Measurements from ENCODE around the gene ATP11A. TPM values are rescaled to one million over a fixed set of nuclear protein-coding genes. Genes with fewer than 3 reads are reported as not detected.

Gene ATP11A
- total RNA-seq, 5 donors from 2014 or later (not counting 1 experiment from before 2014, with no cell fraction given) = 35.7 to 57.1 (median 48.5) TPM

DNA sequence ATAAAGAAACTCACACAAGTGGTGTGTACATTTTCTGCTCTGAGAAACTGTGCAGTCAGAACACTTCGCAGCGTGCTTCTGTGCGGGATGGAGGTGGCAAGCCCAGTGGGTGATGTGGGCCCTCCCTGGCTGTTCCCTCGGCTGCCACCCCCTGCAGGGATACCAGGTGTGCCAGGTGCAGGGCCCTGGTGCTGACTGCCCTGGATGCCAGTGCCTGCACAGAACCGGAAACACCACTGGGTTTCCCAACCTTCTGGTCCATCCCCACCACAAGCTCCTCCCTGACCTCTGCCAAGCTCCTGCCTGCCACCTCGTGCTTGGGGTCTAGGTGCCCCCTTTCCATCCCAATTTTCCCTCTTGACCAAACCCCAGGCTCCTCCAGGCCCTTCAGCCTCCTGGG, 197.3 kb downstream of the ATP11A start:
- WGBS (ENCODE audit: insufficient coverage) = 84% methylated on average over 6 of the region's 6 CpGs
- POLR2A ChIA-PET = no interaction called here
- no peaks in the 10 kb centered on the region for H3K4me1 Mint-ChIP-seq
- DNase-seq (no peak), ATAC-seq (replicated peaks in 1 of 4) (no peak)
- H3K4me1 ChIP-seq (ENCODE audit: control insufficient read depth in 1 of 2, extremely low read depth in 1 of 2, insufficient read depth in 2 of 2, low read length in 2 of 2) = no peaks in the 10 kb centered on the region
- peak overlapping the region in 1 of 2 donors; percentile 28 for H3K27ac Mint-ChIP-seq
- H3K4me3 ChIP-seq (ENCODE audit: control insufficient read depth in 1 of 2, extremely low read depth in 1 of 2, low read length in 1 of 2) = no peak overlapping the region
- peaks cover 4 to 10% of the 10 kb centered on the region in 2 donors for H3K36me3 ChIP-seq (ENCODE audit: control insufficient read depth in 2 of 2, extremely low read depth in 1 of 2, insufficient read depth in 1 of 2, low read length in 1 of 2)
- H3K27ac ChIP-seq (ENCODE audit: low read length) = no peak overlapping the region
- no peak overlapping the region for H3K4me3 Mint-ChIP-seq
- H3K9me3 ChIP-seq = no peaks in the 10 kb centered on the region
- peaks cover 12% of the 10 kb centered on the region for H3K36me3 Mint-ChIP-seq
- no peaks in the 10 kb centered on the region for H3K9me3 Mint-ChIP-seq
- no peaks in the 10 kb centered on the region for H3K27me3 Mint-ChIP-seq
- CTCF ChIA-PET = no interaction called here
- no peaks in the 10 kb centered on the region for H3K27me3 ChIP-seq (replicated peaks in 1 of 2; ENCODE audit: control insufficient read depth in 2 of 2, extremely low read depth in 1 of 2, insufficient read depth in 2 of 2, low read length in 1 of 2)

DNA sequence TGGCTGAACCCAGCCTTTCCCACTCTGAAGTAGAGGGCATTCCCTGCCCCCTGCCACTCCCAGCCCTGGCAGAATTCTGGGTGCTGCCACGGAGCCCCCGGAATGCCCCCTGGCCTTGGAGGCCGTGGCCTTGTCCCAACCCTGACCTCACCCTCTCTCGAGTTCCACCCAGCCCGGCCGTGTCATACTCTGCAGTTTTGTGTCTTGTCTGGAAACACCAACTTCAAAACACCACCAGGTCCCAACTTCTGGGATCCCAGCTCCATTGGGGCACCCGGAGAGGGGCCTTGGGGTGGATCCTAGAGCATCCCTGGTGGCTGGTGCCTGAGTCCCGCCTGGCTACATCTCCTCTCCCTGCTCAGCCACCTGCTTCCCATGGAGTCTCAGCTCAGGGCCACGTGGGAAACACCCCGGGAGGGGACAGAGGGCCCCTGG, 197.7 kb downstream of the ATP11A start:
- Mint-ChIP-seq H3K27me3 (no peaks in the 10 kb centered on the region), H3K4me3 (no peak overlapping the region), H3K4me1 (no peaks in the 10 kb centered on the region), H3K36me3 (peaks cover 12% of the 10 kb centered on the region), H3K9me3 (no peaks in the 10 kb centered on the region), H3K27ac (peak overlapping the region in 1 of 2 donors; percentile 28)
- peaks cover 3 to 10% of the 10 kb centered on the region in 2 donors for H3K36me3 ChIP-seq (ENCODE audit: control insufficient read depth in 2 of 2, extremely low read depth in 1 of 2, insufficient read depth in 1 of 2, low read length in 1 of 2)
- no peak for DNase-seq
- H3K27me3 ChIP-seq (replicated peaks in 1 of 2; ENCODE audit: control insufficient read depth in 2 of 2, extremely low read depth in 1 of 2, insufficient read depth in 2 of 2, low read length in 1 of 2) = peaks cover 0 to 1% of the 10 kb centered on the region in 2 experiments
- ChIA-PET POLR2A (no interaction called here), CTCF (no interaction called here)
- H3K4me1 ChIP-seq (ENCODE audit: control insufficient read depth in 1 of 2, extremely low read depth in 1 of 2, insufficient read depth in 2 of 2, low read length in 2 of 2) = no peaks in the 10 kb centered on the region
- H3K9me3 ChIP-seq = no peaks in the 10 kb centered on the region
- ATAC-seq (replicated peaks in 1 of 4) = no peak
- H3K27ac ChIP-seq (ENCODE audit: low read length) = no peak overlapping the region
- 91% methylated on average over 7 of the region's 10 CpGs for WGBS (ENCODE audit: insufficient coverage)
- H3K4me3 ChIP-seq (ENCODE audit: control insufficient read depth in 1 of 2, extremely low read depth in 1 of 2, low read length in 1 of 2) = no peak overlapping the region

DNA sequence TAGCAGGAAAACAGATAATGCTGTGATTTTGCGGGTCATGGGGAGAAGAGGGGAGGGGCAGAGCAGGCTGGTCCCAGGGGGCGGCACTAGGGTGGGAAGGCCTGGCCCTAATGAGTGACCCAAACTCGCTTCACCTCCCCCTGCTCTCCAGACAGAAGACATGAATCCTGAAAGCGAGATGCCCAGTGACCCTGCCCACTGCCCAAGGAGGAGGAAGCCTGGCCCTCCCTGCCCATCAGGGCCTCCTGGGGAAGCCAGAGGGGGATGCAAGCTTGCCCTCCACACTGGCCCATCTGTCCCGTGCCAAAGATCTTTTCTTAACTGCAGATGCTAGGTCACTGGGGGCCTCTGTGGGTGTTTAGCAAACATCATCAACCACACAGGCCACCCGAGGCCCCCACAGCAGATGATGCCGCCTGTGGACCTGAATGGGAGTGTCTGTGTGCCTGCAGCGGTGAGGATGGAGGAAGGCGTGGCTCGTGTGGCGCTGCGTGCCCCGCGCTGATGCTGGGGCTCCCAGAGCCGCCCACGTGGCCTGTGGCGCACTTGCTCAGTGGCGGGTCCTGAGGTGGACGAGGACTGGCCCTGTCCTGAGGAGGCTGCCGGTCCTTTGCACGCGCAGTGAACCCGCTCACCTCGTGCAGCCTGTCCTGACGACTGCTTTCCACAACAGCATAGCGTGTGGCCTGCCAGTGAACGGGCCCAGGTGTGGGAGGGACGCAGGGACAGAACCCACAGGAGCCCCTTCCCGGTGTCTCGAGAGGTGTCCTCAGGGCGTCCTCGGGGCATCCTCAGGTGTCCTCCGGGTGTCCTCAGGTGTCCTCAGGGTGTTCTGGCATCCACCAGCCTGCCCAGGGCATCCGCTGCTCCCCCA, 198.6 kb downstream of the ATP11A start:
- Mint-ChIP-seq H3K36me3 (peaks cover 9% of the 10 kb centered on the region), H3K4me3 (no peak overlapping the region), H3K4me1 (peaks cover 7 to 8% (median 8%) of the 10 kb centered on the region in 3 donors), H3K27ac (no peak overlapping the region), H3K27me3 (peaks cover 0 to 7% of the 10 kb centered on the region in 2 donors), H3K9me3 (no peaks in the 10 kb centered on the region)
- WGBS (ENCODE audit: insufficient coverage) = 88% methylated on average over 28 of the region's 34 CpGs
- ChIA-PET CTCF (no interaction called here), POLR2A (no interaction called here)
- H3K27ac ChIP-seq (ENCODE audit: low read length) = no peak overlapping the region
- H3K27me3 ChIP-seq (replicated peaks in 1 of 2; ENCODE audit: control insufficient read depth in 2 of 2, extremely low read depth in 1 of 2, insufficient read depth in 2 of 2, low read length in 1 of 2) = peaks cover 0 to 7% of the 10 kb centered on the region in 2 experiments
- ATAC-seq (replicated peaks in 1 of 4) (no peak), DNase-seq (no peak)
- H3K9me3 ChIP-seq = no peaks in the 10 kb centered on the region
- H3K4me1 ChIP-seq (ENCODE audit: control insufficient read depth in 1 of 2, extremely low read depth in 1 of 2, insufficient read depth in 2 of 2, low read length in 2 of 2) = peaks cover 0 to 3% of the 10 kb centered on the region in 2 experiments
- H3K36me3 ChIP-seq (ENCODE audit: control insufficient read depth in 2 of 2, extremely low read depth in 1 of 2, insufficient read depth in 1 of 2, low read length in 1 of 2) = peaks cover 2 to 3% of the 10 kb centered on the region in 2 donors
- H3K4me3 ChIP-seq (ENCODE audit: control insufficient read depth in 1 of 2, extremely low read depth in 1 of 2, low read length in 1 of 2) = no peak overlapping the region

DNA sequence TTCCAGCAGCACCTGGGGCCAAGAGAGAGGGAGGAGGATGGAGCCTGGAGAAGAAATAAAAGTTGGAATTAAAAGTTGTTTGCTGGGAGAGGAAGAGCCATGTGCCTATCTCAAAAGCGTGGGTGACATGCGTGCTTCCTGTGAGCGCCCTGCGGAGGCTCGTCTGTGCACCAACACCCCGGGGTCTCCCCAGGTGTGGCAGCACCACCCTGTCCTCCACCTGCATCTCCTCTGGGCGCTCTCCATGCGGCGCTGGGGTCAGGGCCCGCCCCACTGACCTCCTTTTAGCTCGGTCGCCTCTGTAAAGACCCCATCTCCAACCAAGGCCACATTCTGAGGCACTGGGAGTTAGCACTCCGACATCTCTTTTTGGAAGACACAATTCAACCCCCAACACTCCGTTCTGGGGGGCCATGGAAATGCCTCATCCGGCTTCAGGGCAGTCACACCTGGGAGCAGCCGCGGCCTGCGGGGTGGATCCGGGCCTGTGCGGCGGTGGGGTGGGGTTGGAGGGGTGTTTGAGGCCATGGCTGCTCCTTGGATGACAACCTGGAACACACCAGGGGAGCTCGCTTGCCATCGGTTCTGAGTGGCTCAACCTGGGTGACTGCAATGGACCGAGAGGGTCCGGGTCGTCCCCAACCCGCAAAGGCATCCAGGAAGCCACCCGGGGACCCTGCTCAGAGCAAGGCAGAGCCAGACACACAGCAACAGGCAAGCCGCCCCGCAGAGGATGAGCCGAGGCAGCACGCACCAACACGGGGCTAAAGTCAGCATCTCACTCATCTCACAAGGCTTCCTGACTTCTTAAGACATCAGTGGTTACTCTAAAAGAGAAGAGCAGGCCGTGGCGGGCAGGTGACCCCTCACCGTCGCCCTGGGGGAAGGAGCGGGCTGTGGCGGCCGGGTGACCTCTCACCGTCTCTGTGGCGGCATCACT, 199.8 kb downstream of the ATP11A start:
- Mint-ChIP-seq H3K36me3 (peaks cover 2% of the 10 kb centered on the region), H3K27me3 (peaks cover 0 to 7% of the 10 kb centered on the region in 2 donors), H3K27ac (no peak overlapping the region), H3K4me3 (no peak overlapping the region), H3K9me3 (no peaks in the 10 kb centered on the region), H3K4me1 (peaks cover 7 to 9% (median 9%) of the 10 kb centered on the region in 3 donors)
- no peaks in the 10 kb centered on the region for H3K9me3 ChIP-seq
- no peak overlapping the region for H3K27ac ChIP-seq (ENCODE audit: low read length)
- peaks cover 0 to 14% of the 10 kb centered on the region in 2 experiments for H3K27me3 ChIP-seq (replicated peaks in 1 of 2; ENCODE audit: control insufficient read depth in 2 of 2, extremely low read depth in 1 of 2, insufficient read depth in 2 of 2, low read length in 1 of 2)
- ATAC-seq (replicated peaks in 1 of 4) (no peak), DNase-seq (no peak)
- peaks cover 0 to 3% of the 10 kb centered on the region in 2 donors for H3K36me3 ChIP-seq (ENCODE audit: control insufficient read depth in 2 of 2, extremely low read depth in 1 of 2, insufficient read depth in 1 of 2, low read length in 1 of 2)
- POLR2A ChIA-PET = no interaction called here
- CTCF ChIA-PET = no interaction called here
- 86% methylated on average over 25 of the region's 42 CpGs for WGBS (ENCODE audit: insufficient coverage)
- peaks cover 2 to 11% of the 10 kb centered on the region in 2 experiments for H3K4me1 ChIP-seq (ENCODE audit: control insufficient read depth in 1 of 2, extremely low read depth in 1 of 2, insufficient read depth in 2 of 2, low read length in 2 of 2)
- no peak overlapping the region for H3K4me3 ChIP-seq (ENCODE audit: control insufficient read depth in 1 of 2, extremely low read depth in 1 of 2, low read length in 1 of 2)

DNA sequence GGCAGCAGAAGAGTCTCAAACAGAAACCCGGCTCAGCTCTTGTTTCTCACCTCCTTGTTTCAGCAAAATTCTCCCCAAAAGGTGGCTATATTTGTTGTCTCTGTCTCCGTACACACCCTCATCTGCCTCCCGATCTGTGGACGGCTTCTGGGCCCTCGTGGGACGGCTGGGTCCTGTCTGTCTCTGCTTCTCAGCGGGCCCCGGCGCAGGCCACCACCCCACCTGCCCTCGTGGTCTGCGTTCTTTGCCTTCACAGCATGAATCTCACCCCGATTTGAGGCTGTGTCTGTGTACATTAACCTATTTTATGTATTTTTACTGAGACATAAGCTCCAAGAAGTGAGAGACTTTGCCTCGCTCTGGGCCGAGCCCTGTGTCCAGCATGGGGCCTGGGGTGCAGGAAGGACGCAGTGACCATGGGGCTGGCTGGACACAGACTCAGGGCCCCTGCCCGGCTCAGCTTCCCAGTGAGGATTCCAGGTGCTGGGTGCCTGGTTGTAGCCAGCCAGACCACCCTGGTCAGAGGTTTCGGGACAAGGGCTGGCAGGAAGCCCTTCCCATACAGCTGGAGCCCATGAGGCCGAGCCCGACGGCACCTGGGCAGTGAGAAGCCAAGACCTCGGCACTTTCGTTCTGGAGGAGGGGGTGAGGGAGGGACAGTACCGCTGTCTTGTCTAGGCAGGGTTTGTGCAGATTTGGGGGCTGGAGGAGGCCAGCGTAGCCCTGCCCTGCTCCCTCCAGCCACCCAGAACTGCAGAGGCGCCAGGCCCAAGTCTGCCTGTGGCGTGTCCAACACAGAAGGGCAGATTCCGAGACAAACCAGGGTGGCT, 200.7 kb downstream of the ATP11A start:
- Mint-ChIP-seq H3K9me3 (no peaks in the 10 kb centered on the region), H3K27me3 (peaks cover 0 to 7% of the 10 kb centered on the region in 2 donors), H3K4me1 (peaks cover 7 to 14% (median 13%) of the 10 kb centered on the region in 3 donors), H3K36me3 (no peaks in the 10 kb centered on the region), H3K4me3 (no peak overlapping the region), H3K27ac (no peak overlapping the region)
- no peaks in the 10 kb centered on the region for H3K9me3 ChIP-seq
- DNase-seq (no peak), ATAC-seq (replicated peaks in 1 of 4) (no peak)
- WGBS (ENCODE audit: insufficient coverage) = 86% methylated on average over 19 of the region's 27 CpGs
- no peak overlapping the region for H3K4me3 ChIP-seq (ENCODE audit: control insufficient read depth in 1 of 2, extremely low read depth in 1 of 2, low read length in 1 of 2)
- H3K27me3 ChIP-seq (replicated peaks in 1 of 2; ENCODE audit: control insufficient read depth in 2 of 2, extremely low read depth in 1 of 2, insufficient read depth in 2 of 2, low read length in 1 of 2) = peaks cover 0 to 23% of the 10 kb centered on the region in 2 experiments
- POLR2A ChIA-PET = no interaction called here
- no peak overlapping the region for H3K27ac ChIP-seq (ENCODE audit: low read length)
- no peaks in the 10 kb centered on the region for H3K36me3 ChIP-seq (ENCODE audit: control insufficient read depth in 2 of 2, extremely low read depth in 1 of 2, insufficient read depth in 1 of 2, low read length in 1 of 2)
- H3K4me1 ChIP-seq (ENCODE audit: control insufficient read depth in 1 of 2, extremely low read depth in 1 of 2, insufficient read depth in 2 of 2, low read length in 2 of 2) = peaks cover 3 to 20% of the 10 kb centered on the region in 2 experiments
- CTCF ChIA-PET = no interaction called here

All from T-cell (primary cell).